Measurements from ENCODE around the gene SLC38A8. TPM values are rescaled to one million over a fixed set of nuclear protein-coding genes. Genes with fewer than 3 reads are reported as not detected.

The SLC38A8 gene
- total and polyA plus RNA-seq, 2 experiments from 2014 or later: not detected

- Histone ChIP-seq H4K20me1 (ENCODE audit: insufficient read depth, poor library complexity, severe bottlenecking) (no peaks in the 10 kb centered on the region), H3K27ac (no peak overlapping the region), H3K9me3 (ENCODE audit: low read depth) (no peaks in the 10 kb centered on the region), H3K4me3 (no peak overlapping the region), H3K79me2 (no peaks in the 10 kb centered on the region), H3K4me2 (no peak overlapping the region), H3K27me3 (peaks cover 19% of the 10 kb centered on the region), H3K36me3 (replicated peaks; ENCODE audit: insufficient read depth, low read depth) (no peaks in the 10 kb centered on the region), H3K4me1 (ENCODE audit: insufficient read depth) (peaks cover 4% of the 10 kb centered on the region), H2AFZ (no peak overlapping the region), H3K9me2 (replicated peaks; ENCODE audit: insufficient read depth) (no peaks in the 10 kb centered on the region)
- TF ChIP-seq CTCF (IDR thresholded peaks at IDR 0.05; ENCODE audit: poor library complexity) (no peak), EZH2 (IDR thresholded peaks at IDR 0.05; ENCODE audit: borderline replicate concordance) (no peak), EZH2phosphoT487 (IDR thresholded peaks at IDR 0.05; ENCODE audit: low read depth, severe bottlenecking, unreplicated experiment) (no peak)
- WGBS (ENCODE audit: low lambda C conversion rate, missing lambda C conversion rate): 96% methylated on average over 19 of the region's 19 CpGs
- DNase-seq (ENCODE audit: low spot score): no peak
Observed at GRCh38 chr16:84045818-84046470, 3.3 kb upstream of the SLC38A8 start.

DNA sequence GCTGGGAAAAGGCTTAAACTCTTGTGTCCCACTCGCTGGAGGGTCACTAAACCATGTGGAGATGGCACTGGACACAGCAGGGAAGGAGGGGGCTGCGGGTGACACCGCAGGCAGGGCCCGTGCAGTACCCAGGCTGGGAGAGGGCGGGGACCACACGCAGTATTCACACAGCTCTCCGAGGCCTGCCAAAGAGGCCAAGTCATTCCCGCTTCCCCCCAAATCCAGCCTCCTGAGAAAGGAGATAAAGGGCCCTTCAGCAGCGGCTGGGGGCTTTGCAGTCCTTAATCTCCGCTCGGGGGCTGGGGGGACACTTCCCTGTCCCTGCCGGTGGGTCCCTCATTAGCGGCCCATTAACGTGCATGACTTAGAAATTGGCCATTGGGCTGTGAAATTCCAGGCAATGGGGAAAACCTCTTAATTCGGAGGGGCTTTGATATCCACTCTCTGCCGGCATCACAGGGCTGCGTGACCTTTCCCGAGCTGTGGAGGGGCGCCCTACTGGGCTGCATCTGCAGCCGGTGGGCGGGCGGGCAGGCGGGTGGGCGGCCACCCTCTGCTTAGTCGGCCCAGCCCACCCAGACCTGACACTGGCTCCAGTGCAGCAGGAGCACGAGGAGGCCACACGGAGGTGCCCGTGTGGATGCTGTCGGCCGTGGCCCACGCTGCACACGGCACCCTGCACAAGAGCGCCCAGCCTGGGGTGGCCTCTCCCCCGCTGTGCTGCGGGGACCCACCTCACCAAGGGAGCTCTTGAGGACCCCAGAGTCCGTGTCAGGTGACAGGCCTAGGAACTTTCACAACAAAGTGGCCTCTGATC lies 2.6 kb upstream of the SLC38A8 start:
- no peak overlapping the region for H3K27ac ChIP-seq
- H3K4me2 ChIP-seq: no peak overlapping the region
- peaks cover 19% of the 10 kb centered on the region for H3K27me3 ChIP-seq
- no peaks in the 10 kb centered on the region for H3K9me2 ChIP-seq (replicated peaks; ENCODE audit: insufficient read depth)
- H3K79me2 ChIP-seq: no peaks in the 10 kb centered on the region
- H3K9me3 ChIP-seq (ENCODE audit: low read depth): no peaks in the 10 kb centered on the region
- H3K4me1 ChIP-seq (ENCODE audit: insufficient read depth): peaks cover 4% of the 10 kb centered on the region
- no peak overlapping the region for H2AFZ ChIP-seq
- no peaks in the 10 kb centered on the region for H4K20me1 ChIP-seq (ENCODE audit: insufficient read depth, poor library complexity, severe bottlenecking)
- DNase-seq (ENCODE audit: low spot score): no peak
- H3K36me3 ChIP-seq (replicated peaks; ENCODE audit: insufficient read depth, low read depth): no peaks in the 10 kb centered on the region
- TF ChIP-seq EZH2phosphoT487 (IDR thresholded peaks at IDR 0.05; ENCODE audit: low read depth, severe bottlenecking, unreplicated experiment) (no peak), EZH2 (IDR thresholded peaks at IDR 0.05; ENCODE audit: borderline replicate concordance) (no peak), CTCF (IDR thresholded peaks at IDR 0.05; ENCODE audit: poor library complexity) (no peak)
- H3K4me3 ChIP-seq: no peak overlapping the region
- WGBS (ENCODE audit: low lambda C conversion rate, missing lambda C conversion rate): 74% methylated on average over 27 of the region's 36 CpGs

GRCh38 chr16:84044118-84044488 lies 1.5 kb upstream of the SLC38A8 start:
- Histone ChIP-seq H4K20me1 (ENCODE audit: insufficient read depth, poor library complexity, severe bottlenecking) (no peaks in the 10 kb centered on the region), H3K4me3 (no peak overlapping the region), H3K9me2 (replicated peaks; ENCODE audit: insufficient read depth) (no peaks in the 10 kb centered on the region), H3K36me3 (replicated peaks; ENCODE audit: insufficient read depth, low read depth) (no peaks in the 10 kb centered on the region), H2AFZ (no peak overlapping the region), H3K27me3 (peaks cover 19% of the 10 kb centered on the region), H3K27ac (no peak overlapping the region), H3K4me1 (ENCODE audit: insufficient read depth) (peaks cover 4% of the 10 kb centered on the region), H3K79me2 (no peaks in the 10 kb centered on the region), H3K4me2 (no peak overlapping the region), H3K9me3 (ENCODE audit: low read depth) (no peaks in the 10 kb centered on the region)
- no peak for TF ChIP-seq EZH2phosphoT487 (IDR thresholded peaks at IDR 0.05; ENCODE audit: low read depth, severe bottlenecking, unreplicated experiment)
- TF ChIP-seq CTCF (IDR thresholded peaks at IDR 0.05; ENCODE audit: poor library complexity): peak; percentile 24
- 50% methylated on average over 5 of the region's 5 CpGs for WGBS (ENCODE audit: low lambda C conversion rate, missing lambda C conversion rate)
- no peak for DNase-seq (ENCODE audit: low spot score)

Measured in hepatocyte (in vitro differentiated cells).